SK-N-SH treated with all-trans-retinoic acid at 6 μM for 48 hours (cell line): ENCODE results near the gene SCYL1.

Experiments
- ATAC-seq: fragments of 200-7000 bp; cut with Tn5 transposase; 3 replicates; pipeline ENCODE4 v1.9.1; 2020; ENCODE audit warnings: mild to moderate bottlenecking, moderate library complexity
- ARNTL ChIP-seq: fragments of 450-650 bp; formaldehyde crosslinking; IDR thresholded peaks from 2 replicates; pipeline ENCODE4 v1.5.0; 2020; ENCODE audit warnings: low read depth, mild to moderate bottlenecking, moderate library complexity, borderline replicate concordance
- BACH2 ChIP-seq: fragments of 250-450 bp; sonication (Bioruptor Pico); IDR thresholded peaks from 2 replicates; pipeline ENCODE4 v1.9.0; 2021; ENCODE audit warnings: mild to moderate bottlenecking, borderline replicate concordance
- GLIS3 ChIP-seq: fragments of 250-450 bp; sonication (Bioruptor Pico); IDR thresholded peaks from 2 replicates; pipeline ENCODE4 v1.5.0; 2020; ENCODE audit warnings: mild to moderate bottlenecking, moderate library complexity
- ISL1 ChIP-seq: fragments of 250-450 bp; sonication (Bioruptor Pico); IDR thresholded peaks from 2 replicates; pipeline ENCODE4 v2.1.2; 2022; ENCODE audit warnings: mild to moderate bottlenecking, moderate library complexity
- OSR1 ChIP-seq: fragments of 250-450 bp; sonication (Bioruptor Pico); IDR thresholded peaks from 2 replicates; pipeline ENCODE4 v1.8.0; 2022; ENCODE audit warnings: moderate library complexity, mild to moderate bottlenecking, inconsistent platforms
- PATZ1 ChIP-seq: fragments of 250-450 bp; sonication (Bioruptor Pico); IDR thresholded peaks from 2 replicates; pipeline ENCODE4 v1.8.0; 2020; ENCODE audit warnings: mild to moderate bottlenecking, moderate library complexity, borderline replicate concordance
- RARB ChIP-seq: fragments of 250-450 bp; sonication (Bioruptor Pico); IDR thresholded peaks from 2 replicates; pipeline ENCODE4 v1.8.0; 2021; ENCODE audit warnings: mild to moderate bottlenecking, moderate library complexity
- SNAI2 ChIP-seq: fragments of 250-450 bp; sonication (Bioruptor Pico); IDR thresholded peaks from 2 replicates; pipeline ENCODE4 v1.5.0; 2020; ENCODE audit warnings: mild to moderate bottlenecking, moderate library complexity
- TCF4 ChIP-seq: fragments of 250-450 bp; sonication (Bioruptor Pico); IDR thresholded peaks from 2 replicates; pipeline ENCODE4 v1.8.0; 2021; ENCODE audit warnings: mild to moderate bottlenecking, moderate library complexity, borderline replicate concordance
- TOX ChIP-seq: fragments of 250-450 bp; sonication (Bioruptor Pico); IDR thresholded peaks from 2 replicates; pipeline ENCODE4 v1.8.0; 2021; ENCODE audit warnings: mild to moderate bottlenecking, moderate library complexity, borderline replicate concordance
- ZC3H10 ChIP-seq: fragments of 250-450 bp; sonication (Bioruptor Pico); IDR thresholded peaks from 2 replicates; pipeline ENCODE4 v1.5.1; 2021; ENCODE audit warnings: mild to moderate bottlenecking, moderate library complexity
- ZFP3 ChIP-seq: fragments of 250-450 bp; sonication (Bioruptor Pico); IDR thresholded peaks from 2 replicates; pipeline ENCODE4 v1.5.0; 2020; ENCODE audit warnings: mild to moderate bottlenecking, moderate library complexity
- ZFP30 ChIP-seq: fragments of 450-650 bp; formaldehyde crosslinking; IDR thresholded peaks from 2 replicates; pipeline ENCODE4 v1.5.0; 2022; ENCODE audit warnings: mild to moderate bottlenecking, moderate library complexity
- ZNF565 ChIP-seq: fragments of 450-650 bp; formaldehyde crosslinking; conservative IDR thresholded peaks from 2 replicates; pipeline ENCODE4 v1.5.0; 2020; ENCODE audit warnings: low read depth, mild to moderate bottlenecking, moderate library complexity
- ZNF70 ChIP-seq: fragments of 450-650 bp; formaldehyde crosslinking; IDR thresholded peaks from 2 replicates; pipeline ENCODE4 v1.5.0; 2020; ENCODE audit warnings: mild to moderate bottlenecking, moderate library complexity
- TF ChIP-seq, protein P1 (sequence below): fragments of 250-450 bp; sonication (Bioruptor Pico); IDR thresholded peaks from 2 replicates; pipeline ENCODE4 v1.5.0; 2020; ENCODE audit warnings: mild to moderate bottlenecking, moderate library complexity
- TF ChIP-seq, protein P2 (sequence below): fragments of 250-450 bp; sonication (Bioruptor Pico); IDR thresholded peaks from 2 replicates; pipeline ENCODE4 v1.5.1; 2021; ENCODE audit warnings: mild to moderate bottlenecking, moderate library complexity
- TF ChIP-seq, protein P3 (sequence below): fragments of 250-450 bp; sonication (Bioruptor Pico); IDR thresholded peaks from 2 replicates; pipeline ENCODE4 v1.8.0; 2021; ENCODE audit warnings: low read depth, mild to moderate bottlenecking, moderate library complexity, borderline replicate concordance

Gene SCYL1

DNA sequence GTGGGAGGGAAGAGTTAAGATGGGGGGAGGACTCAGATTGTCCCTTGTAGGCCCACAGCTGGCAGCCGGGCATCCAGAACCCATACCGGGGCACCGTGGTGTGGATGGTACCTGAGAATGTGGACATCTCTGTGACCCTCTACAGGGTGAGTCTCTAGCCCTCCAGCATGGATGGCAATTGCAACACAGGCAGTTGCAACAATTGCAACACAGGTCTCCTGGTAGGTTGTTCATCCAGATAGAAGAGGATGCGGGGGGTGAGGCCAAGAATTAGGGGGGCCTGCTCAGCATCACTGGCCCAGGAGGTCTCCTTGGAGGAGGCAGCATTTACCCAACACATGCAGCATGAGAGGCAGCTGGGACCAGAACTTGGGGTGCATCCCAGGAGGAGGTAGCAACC, 54.4 kb downstream of the SCYL1 start:
- ATAC-seq, result no peak
- TF ChIP-seq ARNTL (CRISPR knock-in tag) (no peak), ZNF565 (CRISPR knock-in tag) (no peak), OSR1 (no peak), TCF4 (CRISPR knock-in tag) (no peak), SNAI2 (CRISPR knock-in tag) (no peak), ZFP30 (CRISPR knock-in tag) (no peak), ZNF70 (CRISPR knock-in tag) (no peak), ISL1 (CRISPR knock-in tag) (no peak), PATZ1 (CRISPR knock-in tag) (no peak), ZC3H10 (CRISPR knock-in tag) (no peak), TOX (no peak), BACH2 (CRISPR knock-in tag) (no peak)
- TF ChIP-seq, protein P1, sequence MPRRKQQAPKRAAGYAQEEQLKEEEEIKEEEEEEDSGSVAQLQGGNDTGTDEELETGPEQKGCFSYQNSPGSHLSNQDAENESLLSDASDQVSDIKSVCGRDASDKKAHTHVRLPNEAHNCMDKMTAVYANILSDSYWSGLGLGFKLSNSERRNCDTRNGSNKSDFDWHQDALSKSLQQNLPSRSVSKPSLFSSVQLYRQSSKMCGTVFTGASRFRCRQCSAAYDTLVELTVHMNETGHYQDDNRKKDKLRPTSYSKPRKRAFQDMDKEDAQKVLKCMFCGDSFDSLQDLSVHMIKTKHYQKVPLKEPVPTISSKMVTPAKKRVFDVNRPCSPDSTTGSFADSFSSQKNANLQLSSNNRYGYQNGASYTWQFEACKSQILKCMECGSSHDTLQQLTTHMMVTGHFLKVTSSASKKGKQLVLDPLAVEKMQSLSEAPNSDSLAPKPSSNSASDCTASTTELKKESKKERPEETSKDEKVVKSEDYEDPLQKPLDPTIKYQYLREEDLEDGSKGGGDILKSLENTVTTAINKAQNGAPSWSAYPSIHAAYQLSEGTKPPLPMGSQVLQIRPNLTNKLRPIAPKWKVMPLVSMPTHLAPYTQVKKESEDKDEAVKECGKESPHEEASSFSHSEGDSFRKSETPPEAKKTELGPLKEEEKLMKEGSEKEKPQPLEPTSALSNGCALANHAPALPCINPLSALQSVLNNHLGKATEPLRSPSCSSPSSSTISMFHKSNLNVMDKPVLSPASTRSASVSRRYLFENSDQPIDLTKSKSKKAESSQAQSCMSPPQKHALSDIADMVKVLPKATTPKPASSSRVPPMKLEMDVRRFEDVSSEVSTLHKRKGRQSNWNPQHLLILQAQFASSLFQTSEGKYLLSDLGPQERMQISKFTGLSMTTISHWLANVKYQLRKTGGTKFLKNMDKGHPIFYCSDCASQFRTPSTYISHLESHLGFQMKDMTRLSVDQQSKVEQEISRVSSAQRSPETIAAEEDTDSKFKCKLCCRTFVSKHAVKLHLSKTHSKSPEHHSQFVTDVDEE (CRISPR knock-in tag), result no peak
- TF ChIP-seq, protein P2, sequence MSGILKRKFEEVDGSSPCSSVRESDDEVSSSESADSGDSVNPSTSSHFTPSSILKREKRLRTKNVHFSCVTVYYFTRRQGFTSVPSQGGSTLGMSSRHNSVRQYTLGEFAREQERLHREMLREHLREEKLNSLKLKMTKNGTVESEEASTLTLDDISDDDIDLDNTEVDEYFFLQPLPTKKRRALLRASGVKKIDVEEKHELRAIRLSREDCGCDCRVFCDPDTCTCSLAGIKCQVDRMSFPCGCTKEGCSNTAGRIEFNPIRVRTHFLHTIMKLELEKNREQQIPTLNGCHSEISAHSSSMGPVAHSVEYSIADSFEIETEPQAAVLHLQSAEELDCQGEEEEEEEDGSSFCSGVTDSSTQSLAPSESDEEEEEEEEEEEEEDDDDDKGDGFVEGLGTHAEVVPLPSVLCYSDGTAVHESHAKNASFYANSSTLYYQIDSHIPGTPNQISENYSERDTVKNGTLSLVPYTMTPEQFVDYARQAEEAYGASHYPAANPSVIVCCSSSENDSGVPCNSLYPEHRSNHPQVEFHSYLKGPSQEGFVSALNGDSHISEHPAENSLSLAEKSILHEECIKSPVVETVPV (CRISPR knock-in tag), result no peak
- TF ChIP-seq, all 23 proteins: peak for 0

- TF ChIP-seq, protein P3, sequence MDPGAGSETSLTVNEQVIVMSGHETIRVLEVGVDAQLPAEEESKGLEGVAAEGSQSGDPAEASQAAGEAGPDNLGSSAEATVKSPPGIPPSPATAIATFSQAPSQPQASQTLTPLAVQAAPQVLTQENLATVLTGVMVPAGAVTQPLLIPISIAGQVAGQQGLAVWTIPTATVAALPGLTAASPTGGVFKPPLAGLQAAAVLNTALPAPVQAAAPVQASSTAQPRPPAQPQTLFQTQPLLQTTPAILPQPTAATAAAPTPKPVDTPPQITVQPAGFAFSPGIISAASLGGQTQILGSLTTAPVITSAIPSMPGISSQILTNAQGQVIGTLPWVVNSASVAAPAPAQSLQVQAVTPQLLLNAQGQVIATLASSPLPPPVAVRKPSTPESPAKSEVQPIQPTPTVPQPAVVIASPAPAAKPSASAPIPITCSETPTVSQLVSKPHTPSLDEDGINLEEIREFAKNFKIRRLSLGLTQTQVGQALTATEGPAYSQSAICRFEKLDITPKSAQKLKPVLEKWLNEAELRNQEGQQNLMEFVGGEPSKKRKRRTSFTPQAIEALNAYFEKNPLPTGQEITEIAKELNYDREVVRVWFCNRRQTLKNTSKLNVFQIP (CRISPR knock-in tag), result no peak
- TF ChIP-seq PATZ1 (CRISPR knock-in tag) (no peak), OSR1 (no peak)
- TF ChIP-seq, protein P2 (CRISPR knock-in tag), result no peak
- no peak for ATAC-seq
Observed at GRCh38 chr11:65580031-65580692, 55.3 kb downstream of the SCYL1 start.

- ATAC-seq, result no peak
- TF ChIP-seq, protein P3 (CRISPR knock-in tag), result no peak
- TF ChIP-seq PATZ1 (CRISPR knock-in tag), result no peak
- TF ChIP-seq ZFP30 (CRISPR knock-in tag), result no peak
- TF ChIP-seq TOX, result no peak
- TF ChIP-seq GLIS3 (CRISPR knock-in tag), result no peak
- no peak for TF ChIP-seq RARB (CRISPR knock-in tag)
- no peak for TF ChIP-seq ARNTL (CRISPR knock-in tag)
- no peak for TF ChIP-seq ZFP3 (CRISPR knock-in tag)
Observed at GRCh38 chr11:65580756-65581155, 55.9 kb downstream of the SCYL1 start.
